HG03095 (cell line): Measurements from ENCODE around the gene SERPINA4.
"Not testable (repeated sequence)": the region's sequence is repeated elsewhere in the genome, so short reads cannot be mapped to it uniquely, and the experiment has no call there.

Experiments
- ATAC-seq: cut with Tn5 transposase; IDR thresholded peaks from one replicate; pipeline ENCODE4 v1.9.1; 2021; ENCODE audit warnings: moderate library complexity; ENCODE audit not compliant: unreplicated experiment

The SERPINA4 gene

GRCh38 chr14:94588311-94588710, 27.1 kb downstream of the SERPINA4 start:
- ATAC-seq: no peak

- no peak for ATAC-seq
Measured at GRCh38 chr14:94591073-94591472, 29.8 kb downstream of the SERPINA4 start.

GRCh38 chr14:94591871-94592270, 30.6 kb downstream of the SERPINA4 start:
- ATAC-seq: no peak

GRCh38 chr14:94592457-94592856, 31.2 kb downstream of the SERPINA4 start:
- ATAC-seq: no peak

- no peak for ATAC-seq
Measured at GRCh38 chr14:94593376-94593748, 32.1 kb downstream of the SERPINA4 start.

GRCh38 chr14:94593749-94594431, 32.6 kb downstream of the SERPINA4 start:
- ATAC-seq: no peak

GRCh38 chr14:94594441-94594840, 33.2 kb downstream of the SERPINA4 start:
- ATAC-seq: no peak

- ATAC-seq: no peak
Measured at GRCh38 chr14:94595912-94596311, 34.7 kb downstream of the SERPINA4 start.

- no peak for ATAC-seq
Measured at GRCh38 chr14:94596361-94596760, 35.1 kb downstream of the SERPINA4 start.

- no peak for ATAC-seq
Measured at GRCh38 chr14:94597788-94598187, 36.5 kb downstream of the SERPINA4 start.

GRCh38 chr14:94598506-94598815, 37.2 kb downstream of the SERPINA4 start:
- no peak for ATAC-seq

- no peak for ATAC-seq
Measured at GRCh38 chr14:94598816-94599655, 37.8 kb downstream of the SERPINA4 start.

GRCh38 chr14:94599656-94600004, 38.4 kb downstream of the SERPINA4 start:
- ATAC-seq: no peak

GRCh38 chr14:94600148-94600545, 38.9 kb downstream of the SERPINA4 start:
- ATAC-seq: no peak

GRCh38 chr14:94601884-94602391, 40.7 kb downstream of the SERPINA4 start:
- no peak for ATAC-seq

GRCh38 chr14:94602722-94603121, 41.5 kb downstream of the SERPINA4 start:
- no peak for ATAC-seq

GRCh38 chr14:94605361-94605760, 44.1 kb downstream of the SERPINA4 start:
- ATAC-seq: no peak

GRCh38 chr14:94608966-94609365, 47.7 kb downstream of the SERPINA4 start:
- ATAC-seq: not testable (repeated sequence)

GRCh38 chr14:94611179-94611578, 49.9 kb downstream of the SERPINA4 start:
- no peak for ATAC-seq

- ATAC-seq: no peak
Measured at GRCh38 chr14:94612174-94612573, 50.9 kb downstream of the SERPINA4 start, which contains the start of gene SERPINA3. Gene SERPINA3 (plus strand): TSS chr14:94612391. CDS start chr14:94614442, 2,051 bp downstream.

- no peak for ATAC-seq
Measured at GRCh38 chr14:94612580-94613554, 51.6 kb downstream of the SERPINA4 start.
